AG09309 (cell line): Measurements from ENCODE around the gene LITAFD.

Source experiments
- DNase-seq: peaks from one replicate; pipeline ENCODE4 v3.0.0-alpha.2; 2010; ENCODE audit warnings: low read depth
- H3K4me3 ChIP-seq: 2 replicates; pipeline ENCODE4 v1.5.1; 2011; ENCODE audit warnings: mild to moderate bottlenecking, low read depth, low read length, moderate library complexity; ENCODE audit not compliant: control insufficient read depth
- TF ChIP-seq, protein P1 (sequence below): IDR thresholded peaks from 2 replicates; pipeline ENCODE4 v1.5.1; 2011; ENCODE audit warnings: mild to moderate bottlenecking, low read depth, low read length, inconsistent platforms; ENCODE audit not compliant: insufficient read depth, control insufficient read depth; ENCODE audit errors: missing control alignments

The LITAFD gene

DNA sequence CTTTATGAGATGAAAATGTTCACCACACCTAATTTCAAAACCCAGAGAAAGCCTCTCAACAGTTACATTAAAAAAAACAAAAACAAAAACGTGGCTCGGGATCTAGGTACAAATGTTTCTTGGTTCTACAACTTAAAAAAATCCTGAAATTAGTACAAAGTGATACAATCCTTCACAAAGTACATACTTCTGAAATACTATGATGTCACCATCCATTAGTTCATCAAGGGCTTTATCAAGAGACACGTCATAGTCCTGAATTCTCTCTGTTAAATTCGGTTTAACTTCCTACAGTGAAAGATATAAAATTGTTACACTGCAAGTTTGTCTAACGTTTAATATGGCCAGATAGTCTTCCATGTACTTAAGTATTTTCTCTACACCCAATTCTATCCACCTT is 18.2 kb downstream of the LITAFD start:
- no peak overlapping the region for H3K4me3 ChIP-seq
- DNase-seq: no peak
- TF ChIP-seq, protein P1, sequence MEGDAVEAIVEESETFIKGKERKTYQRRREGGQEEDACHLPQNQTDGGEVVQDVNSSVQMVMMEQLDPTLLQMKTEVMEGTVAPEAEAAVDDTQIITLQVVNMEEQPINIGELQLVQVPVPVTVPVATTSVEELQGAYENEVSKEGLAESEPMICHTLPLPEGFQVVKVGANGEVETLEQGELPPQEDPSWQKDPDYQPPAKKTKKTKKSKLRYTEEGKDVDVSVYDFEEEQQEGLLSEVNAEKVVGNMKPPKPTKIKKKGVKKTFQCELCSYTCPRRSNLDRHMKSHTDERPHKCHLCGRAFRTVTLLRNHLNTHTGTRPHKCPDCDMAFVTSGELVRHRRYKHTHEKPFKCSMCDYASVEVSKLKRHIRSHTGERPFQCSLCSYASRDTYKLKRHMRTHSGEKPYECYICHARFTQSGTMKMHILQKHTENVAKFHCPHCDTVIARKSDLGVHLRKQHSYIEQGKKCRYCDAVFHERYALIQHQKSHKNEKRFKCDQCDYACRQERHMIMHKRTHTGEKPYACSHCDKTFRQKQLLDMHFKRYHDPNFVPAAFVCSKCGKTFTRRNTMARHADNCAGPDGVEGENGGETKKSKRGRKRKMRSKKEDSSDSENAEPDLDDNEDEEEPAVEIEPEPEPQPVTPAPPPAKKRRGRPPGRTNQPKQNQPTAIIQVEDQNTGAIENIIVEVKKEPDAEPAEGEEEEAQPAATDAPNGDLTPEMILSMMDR: no peak

DNA sequence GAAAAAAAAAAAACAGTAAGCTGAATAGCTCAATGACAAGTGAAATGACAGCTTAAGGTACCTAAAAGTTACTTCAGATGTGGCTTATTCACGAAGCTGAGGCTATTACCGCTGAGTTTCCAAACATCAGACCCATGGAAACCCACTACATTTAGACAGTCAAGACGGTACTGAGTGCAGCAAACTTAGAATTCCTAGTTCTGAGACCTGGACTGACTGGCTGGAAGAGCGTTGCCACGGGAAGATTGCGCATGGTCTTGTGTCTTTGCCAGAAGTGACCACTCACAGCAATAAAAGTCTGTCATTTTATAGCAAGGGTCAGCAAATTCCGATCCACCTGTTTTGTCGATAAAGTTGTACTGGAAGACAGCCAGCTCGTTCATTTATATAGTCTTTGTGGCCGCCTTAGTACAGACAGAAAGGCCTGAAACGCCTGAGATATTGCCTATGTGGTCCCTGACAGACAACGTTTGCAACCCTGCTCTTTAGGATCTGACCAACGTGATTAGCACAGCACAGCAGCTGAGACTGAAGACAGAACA is 19.2 kb downstream of the LITAFD start:
- no peak overlapping the region for H3K4me3 ChIP-seq
- DNase-seq: no peak
- TF ChIP-seq, protein P1: no peak

DNA sequence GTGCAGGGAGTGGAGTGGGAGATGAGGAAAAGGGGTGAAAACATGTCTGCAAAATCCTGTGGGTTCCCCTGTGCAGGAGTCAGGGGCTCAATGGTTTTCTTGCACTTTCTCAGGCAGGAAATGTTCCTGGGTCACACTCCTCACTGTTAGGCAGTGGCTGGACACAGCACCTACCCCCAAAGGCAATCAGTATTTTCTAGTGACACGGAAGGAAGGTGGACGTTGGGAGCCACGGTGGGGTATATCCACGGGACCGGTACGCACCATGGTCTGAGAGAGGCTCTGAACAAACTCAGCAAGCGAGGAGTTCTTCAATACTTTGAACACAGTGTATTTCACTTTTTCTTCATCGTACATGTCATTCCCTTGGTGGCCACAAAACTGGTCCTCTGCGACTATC is 20.9 kb downstream of the LITAFD start:
- TF ChIP-seq, protein P1: no peak
- H3K4me3 ChIP-seq: no peak overlapping the region
- DNase-seq: no peak

DNA sequence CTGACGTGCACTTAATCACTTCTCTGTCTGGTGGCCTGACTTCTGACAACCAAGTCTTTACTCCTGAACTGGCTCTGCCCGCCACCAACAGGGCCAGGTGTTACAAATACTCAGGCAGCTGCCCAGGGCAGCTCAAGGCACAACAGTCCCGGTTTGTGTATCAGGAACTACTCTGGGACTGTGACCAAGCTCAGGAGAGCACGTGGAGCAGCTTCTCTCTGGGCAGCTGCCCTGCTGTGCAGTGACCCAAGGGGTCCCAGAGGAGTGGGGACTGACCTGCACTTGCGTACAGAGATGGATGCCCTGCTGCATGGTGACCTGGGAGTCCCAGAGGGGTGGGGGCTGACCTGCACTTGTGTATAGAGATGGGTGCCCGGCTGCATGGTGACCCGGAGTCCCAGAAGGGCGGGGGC is 21.9 kb downstream of the LITAFD start:
- DNase-seq: no peak
- TF ChIP-seq, protein P1: no peak
- H3K4me3 ChIP-seq: no peak overlapping the region

DNA sequence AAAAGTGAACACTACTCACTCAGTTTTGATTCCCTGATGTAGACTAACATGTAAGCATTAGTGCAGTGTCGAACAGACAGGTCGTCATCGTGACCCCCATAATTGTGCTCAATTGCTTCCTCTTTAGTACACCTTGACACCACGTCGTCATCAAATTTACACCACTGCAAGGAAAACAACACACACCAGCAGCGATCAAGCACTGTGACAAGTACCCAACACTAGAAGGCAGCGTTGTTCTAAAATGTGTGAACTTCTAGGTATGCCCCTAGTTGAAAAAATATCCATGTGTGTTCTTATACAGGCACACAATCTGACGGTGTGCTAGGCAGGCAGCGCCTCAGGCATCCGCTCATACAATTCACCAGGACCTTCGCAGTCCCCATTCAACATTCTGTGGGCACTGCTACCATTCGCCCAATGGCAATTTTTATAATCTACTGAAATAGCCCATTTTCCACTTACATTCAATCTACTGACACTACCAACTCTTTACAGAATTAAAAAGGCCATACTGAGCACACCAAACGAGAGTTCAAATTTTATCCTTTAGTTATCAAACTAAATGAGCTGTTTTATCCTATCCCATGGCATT is 23.1 kb downstream of the LITAFD start:
- H3K4me3 ChIP-seq: no peak overlapping the region
- TF ChIP-seq, protein P1: peak; percentile 48
- no peak for DNase-seq

DNA sequence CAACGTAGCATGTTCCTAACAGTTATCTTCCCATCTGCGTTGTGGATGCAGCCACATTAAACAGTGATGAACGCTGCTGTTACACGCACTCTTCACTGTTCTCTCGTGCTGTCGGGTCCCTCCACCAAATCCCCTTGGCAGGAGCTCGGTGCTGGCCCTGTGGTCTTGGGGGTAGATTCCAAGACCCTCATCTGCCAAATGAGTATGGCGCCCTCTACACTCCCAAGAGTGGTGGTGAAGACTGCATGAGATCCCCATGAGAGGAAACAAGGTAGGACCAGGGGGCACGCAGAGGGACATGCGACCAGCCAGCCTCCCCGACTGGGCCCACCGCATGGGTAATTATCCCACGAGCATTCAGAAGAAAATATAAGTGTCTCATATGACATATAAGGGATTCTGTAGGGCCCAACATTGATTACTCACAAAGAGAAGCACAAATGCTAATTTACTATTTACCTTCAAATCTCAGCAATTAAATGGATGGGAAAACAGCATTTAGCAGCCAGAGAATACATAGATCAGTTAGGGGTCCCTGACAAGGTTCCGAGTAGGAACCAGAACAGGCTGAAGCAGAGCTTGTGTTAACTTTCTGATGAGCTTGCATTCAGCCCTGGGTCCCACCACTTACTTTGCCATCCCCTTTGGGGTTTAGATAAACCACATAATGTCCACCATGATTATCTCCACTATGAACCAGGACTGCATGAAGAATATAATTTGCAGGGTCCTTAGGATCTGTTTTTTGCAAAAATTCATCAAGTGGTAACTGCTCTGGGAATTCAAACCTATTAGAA is 23.8 kb downstream of the LITAFD start:
- no peak overlapping the region for H3K4me3 ChIP-seq
- TF ChIP-seq, protein P1: peak; percentile 16
- DNase-seq: no peak
